Myocyte (in vitro differentiated cells): ENCODE results near the gene RSKR. TPM values are rescaled to one million over a fixed set of nuclear protein-coding genes. Genes with fewer than 3 reads are reported as not detected.
"Not testable (repeated sequence)": the region's sequence is repeated elsewhere in the genome, so short reads cannot be mapped to it uniquely, and the experiment has no call there.

ENCODE experiments used
- DNase-seq: peaks from one replicate; pipeline ENCODE4 v3.0.0-alpha.2; 2012; ENCODE audit warnings: low read depth
- total RNA-seq: library from RNA; depleted of rRNA; stranded (reverse); fragments of >200 nt; gene quantifications from 2 replicates; pipeline ENCODE4 v1.2.3, GENCODE V29; 2014

RSKR gene
- total RNA-seq, 1 donor from 2014 or later, result 12.2 TPM

DNA sequence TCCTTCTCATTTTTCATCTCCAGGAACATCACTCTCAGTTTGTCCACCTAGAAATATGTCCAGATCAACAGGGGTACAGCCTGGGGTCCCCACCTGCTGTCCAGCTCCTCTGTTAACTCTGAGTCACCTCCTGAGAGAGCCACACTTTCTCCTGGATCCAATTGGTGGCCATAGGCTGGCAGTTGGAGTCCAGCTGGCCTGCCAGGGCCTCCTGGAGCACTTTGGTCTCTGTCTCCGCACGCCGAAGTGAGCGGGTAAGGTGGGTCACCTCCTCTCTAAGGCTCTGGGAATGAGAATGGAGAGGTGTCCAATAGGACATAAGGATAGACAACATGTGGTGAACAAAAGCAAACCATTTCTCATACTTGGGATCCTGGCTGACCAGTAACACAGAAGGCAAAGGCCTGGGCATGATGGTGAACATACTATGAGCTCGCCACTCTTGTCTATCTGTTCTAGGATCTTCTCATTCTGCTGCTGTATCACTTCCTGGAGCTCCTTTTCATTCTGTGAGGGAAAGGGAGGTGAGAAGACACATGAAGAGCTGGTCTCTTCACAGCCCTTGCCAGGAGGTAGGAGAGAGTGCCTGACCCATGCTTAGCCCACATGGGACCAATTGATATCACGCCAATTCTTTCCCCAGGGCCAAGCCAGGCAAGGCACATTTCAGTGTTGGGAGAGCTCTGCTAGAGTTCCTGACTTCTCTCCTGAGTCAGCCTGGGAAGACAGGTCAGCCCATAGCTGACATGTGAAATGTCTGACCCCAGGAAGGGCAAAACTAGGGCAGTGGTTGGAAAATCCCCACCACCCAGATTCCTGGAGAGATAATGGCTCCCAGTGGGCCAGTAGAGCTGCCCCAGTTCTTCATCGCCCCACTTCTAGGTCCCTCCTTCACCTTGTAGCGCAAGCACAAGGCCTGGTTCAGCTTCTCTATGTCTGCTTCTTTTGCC lies 35.5 kb downstream of the RSKR start:
- DNase-seq, result no peak

DNA sequence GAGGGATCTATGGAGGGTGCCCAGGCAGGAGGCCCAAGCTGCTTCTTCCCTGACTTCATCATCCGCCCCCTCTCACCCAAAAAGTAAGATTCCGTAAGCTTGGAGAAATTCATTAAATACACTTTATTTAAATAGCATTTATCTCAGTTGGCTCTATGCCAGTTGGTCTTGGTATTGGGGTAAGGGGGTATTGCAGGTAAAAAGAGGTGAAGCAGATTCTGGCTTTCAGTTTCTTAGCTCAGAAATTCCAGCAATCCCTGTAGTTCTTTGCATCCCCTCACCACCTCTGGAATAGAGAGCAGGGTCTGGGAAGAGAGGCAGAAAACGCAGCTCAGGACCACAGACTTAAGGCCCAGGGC lies 36.5 kb downstream of the RSKR start:
- DNase-seq, result no peak

DNA sequence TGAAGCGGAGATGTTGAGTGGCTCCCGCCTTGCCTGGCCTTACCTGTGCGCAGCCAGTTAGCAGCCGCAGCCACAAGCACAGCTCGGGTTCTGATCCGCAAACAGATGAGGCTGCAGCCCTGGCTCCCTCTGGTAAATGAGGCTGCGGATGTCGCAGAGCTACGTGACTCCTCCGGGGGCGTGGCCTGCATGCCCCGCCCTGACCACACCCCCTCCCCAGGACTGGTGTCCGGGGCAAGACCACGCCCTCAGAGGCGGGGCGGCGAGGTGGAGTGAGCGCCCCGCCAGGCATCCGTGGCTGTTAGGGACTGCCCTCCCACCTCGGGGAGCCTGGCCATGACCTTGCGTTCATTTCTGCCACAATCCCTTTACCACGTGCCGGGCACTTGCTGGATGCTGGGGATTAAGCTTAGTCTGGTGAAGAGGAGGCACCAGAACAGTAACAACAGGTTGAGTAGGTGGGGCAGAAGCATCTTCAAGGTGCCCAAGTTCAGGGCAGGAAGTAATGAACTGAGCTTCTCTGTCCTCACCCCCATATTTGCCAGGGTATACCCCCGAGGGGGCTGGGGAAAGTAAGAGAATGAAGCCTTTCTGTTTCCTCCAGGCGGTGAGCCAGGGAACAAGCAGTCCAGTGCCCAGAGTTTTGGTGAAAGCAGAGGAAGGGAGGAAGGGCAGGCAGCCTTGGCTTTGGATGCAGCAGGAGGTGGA lies 37.1 kb downstream of the RSKR start, which contains the start of gene ALDOC:
ALDOC (minus strand) TSS at position 138 of the 708 bp plus-strand sequence. CDS start 1,363 bp downstream, outside the sequence.
- DNase-seq, result peak; percentile 84

DNA sequence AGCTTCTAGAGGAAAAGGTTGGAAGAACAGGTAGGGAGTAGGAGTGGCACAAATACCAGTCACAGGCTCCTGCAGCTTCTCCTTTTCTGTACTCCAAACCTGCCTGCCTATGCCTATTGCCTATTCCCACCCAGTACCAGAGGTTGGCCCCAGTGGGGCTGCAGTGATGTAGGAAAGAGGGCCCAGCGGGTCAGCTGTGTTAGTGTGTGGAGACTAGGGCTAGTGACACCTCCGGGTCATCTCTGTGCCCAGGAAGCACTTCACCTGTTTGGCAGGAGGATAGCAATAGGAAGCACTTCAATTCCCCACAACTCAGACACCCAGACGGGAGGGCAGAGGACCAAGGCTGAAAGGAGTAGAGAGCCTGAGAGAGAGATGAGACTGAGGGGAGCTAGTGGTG lies 38.0 kb downstream of the RSKR start:
- DNase-seq, result not testable (repeated sequence)

DNA sequence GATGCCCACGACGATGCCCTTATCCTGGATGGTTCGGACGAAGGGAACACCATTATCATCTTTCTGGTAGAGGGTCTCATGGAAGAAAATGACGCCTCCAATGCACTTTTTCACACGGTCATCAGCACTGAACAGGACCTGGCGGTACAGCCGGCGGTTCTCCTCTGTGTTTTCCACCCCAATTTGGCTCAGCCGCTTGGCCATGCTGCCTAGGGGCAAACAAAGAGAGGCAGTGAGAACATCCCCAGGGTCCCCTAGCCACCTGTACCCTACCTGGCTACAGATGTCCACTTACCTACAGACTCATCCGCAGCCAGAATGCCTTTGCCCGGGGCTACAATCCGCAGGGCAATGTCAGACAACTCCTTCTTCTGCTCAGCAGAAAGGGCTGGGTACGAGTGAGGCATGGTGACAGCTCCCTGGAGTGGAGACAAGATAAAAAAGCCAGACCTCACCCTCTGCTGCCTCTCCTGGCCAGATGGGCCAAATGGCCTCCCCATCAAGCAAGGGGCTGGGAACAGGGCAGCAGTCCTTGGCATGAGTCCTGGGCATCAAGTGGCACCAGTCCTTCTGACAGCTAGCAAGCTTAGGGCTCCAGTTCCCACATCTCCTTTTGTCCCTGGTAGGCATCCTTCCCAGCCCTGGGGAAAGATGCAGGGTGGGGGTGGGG lies 38.7 kb downstream of the RSKR start:
- DNase-seq, result peak; percentile 30

GRCh38 chr17:28574526-28574925 lies 39.5 kb downstream of the RSKR start:
- DNase-seq, result no peak

GRCh38 chr17:28573966-28574480 lies 40.0 kb downstream of the RSKR start:
- no peak for DNase-seq

- no peak for DNase-seq
These were observed 40.5 kb downstream of the RSKR start for GRCh38 chr17:28573521-28573920.

DNA sequence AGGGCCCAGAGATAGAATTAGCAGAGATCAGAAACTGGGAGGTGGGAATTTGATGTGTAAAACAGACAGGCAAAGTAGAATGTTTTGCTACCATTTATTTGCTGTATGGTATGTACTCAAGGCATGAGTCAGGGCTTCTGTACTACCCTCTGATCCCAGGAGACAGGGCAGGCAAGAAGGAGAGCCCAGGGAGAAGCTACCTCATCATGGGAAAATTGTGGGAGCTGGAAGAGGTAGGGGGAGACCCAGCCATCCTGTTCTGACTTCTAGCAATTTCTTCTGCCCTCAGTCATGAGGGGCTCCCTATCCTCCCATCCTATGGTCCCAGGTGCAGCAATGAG lies 41.0 kb downstream of the RSKR start:
- no peak for DNase-seq

DNA sequence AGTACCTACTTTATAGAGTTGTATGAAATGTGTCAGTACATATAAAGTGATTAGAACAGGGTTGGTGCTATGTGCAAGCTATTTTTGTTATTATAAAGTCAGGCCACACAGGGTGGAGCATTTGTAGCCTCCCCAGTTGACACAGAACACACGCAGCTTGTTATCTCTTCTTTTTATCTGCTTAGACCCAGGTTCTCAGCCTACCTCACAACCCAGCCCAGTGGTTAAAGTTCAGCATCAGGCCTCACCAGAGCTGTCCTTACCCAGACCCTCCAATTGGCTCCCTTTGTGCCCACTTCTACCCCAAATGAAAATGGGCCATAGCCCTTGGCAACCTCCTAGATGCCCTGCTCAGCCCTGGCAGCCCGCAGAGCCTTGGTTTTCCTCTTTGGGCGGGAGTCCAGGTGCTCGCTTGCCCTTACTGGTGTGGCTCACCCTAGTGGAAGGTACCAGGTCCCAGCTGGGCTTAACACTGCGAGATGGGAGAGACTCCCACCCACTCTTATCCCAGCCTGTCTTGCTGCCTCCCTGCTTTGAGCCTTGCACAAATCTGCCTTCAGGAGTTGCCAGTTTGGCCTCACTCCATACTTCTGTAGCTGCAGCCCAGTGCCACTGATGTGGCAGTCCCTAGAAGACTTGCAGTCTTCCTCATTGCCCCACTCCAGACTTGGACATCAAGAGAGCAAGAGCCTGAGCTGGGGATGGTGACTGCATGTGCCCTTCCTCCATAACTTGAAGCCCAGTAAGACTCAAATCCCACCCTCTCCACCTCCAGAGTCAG lies 41.5 kb downstream of the RSKR start:
- no peak for DNase-seq

DNA sequence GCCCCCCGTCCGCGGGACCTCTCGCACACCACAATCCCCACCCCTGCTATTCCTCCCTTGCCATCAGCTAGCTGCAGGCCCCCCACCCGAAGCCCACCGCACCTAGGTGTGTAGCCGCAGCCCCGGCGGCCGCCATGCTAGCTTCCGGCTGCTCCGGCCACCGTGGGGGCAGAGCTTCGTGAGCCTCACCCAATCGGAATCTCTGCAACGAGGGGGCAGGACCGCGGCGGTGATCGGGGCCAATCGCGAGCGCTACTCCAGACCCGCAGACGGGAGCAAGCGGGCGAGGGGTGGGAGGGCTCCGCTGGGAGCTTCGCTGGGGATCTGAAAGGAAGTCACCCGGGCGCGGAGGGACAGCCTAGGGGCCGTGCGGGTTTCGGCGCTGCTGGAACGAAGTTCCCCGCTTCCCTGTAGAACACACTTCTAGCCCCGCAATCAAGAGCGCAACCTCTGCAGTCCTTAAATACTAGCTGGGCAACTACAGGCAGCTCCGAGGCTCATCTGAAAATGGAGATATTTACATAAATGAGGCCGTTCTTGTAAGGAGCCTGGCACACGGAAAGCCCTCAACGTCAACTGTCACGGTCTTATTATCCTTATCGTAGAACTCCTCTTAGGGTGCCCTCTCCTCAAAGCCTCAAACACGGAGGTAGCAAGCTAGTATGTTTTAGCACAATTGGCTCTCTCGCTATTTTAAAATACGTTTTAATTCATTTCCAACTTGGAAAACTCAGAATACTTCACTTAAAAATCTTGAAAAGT lies 42.4 kb downstream of the RSKR start, which contains the start of gene PIGS:
PIGS (minus strand) TSS at position 164 of the 762 bp plus-strand sequence; CDS start at position 136, 28 bp downstream.
- peak; percentile 94 for DNase-seq

GRCh38 chr17:28570716-28571360 lies 43.1 kb downstream of the RSKR start:
- no peak for DNase-seq

GRCh38 chr17:28569446-28569845 lies 44.5 kb downstream of the RSKR start:
- DNase-seq, result no peak

- no peak for DNase-seq
These were observed 46.4 kb downstream of the RSKR start for GRCh38 chr17:28567604-28568003.

GRCh38 chr17:28563475-28563874 lies 50.5 kb downstream of the RSKR start:
- peak; percentile 97 for DNase-seq
